HepG2 (cell line): ENCODE results near the gene PIH1D2. TPM values are rescaled to one million over a fixed set of nuclear protein-coding genes. Genes with fewer than 3 reads are reported as not detected.

Experiments
- CBX2 ChIP-seq, 2 experiments: fragments of 200-600 bp in 1 of 2; sonication (generic); formaldehyde crosslinking in 1 of 2; IDR thresholded peaks; 2 replicates each; pipeline versions ENCODE4 v1.7.0 to v1.8.1; 2018 to 2022; ENCODE audit warnings: low read depth in 2 of 2, low read length in 1 of 2, mild to moderate bottlenecking in 1 of 2, missing genetic modification reagents in 1 of 2
- ETV5 ChIP-seq: IDR thresholded peaks from 2 replicates; pipeline ENCODE4 v1.6.1; 2018; ENCODE audit warnings: missing biosample characterization, missing genetic modification reagents, inconsistent platforms, borderline replicate concordance
- SALL2 ChIP-seq: sonication (generic); formaldehyde crosslinking; IDR thresholded peaks from 2 replicates; pipeline ENCODE4 v1.8.1; 2023; ENCODE audit warnings: mild to moderate bottlenecking, missing genetic modification reagents, inconsistent platforms
- TBL1XR1 ChIP-seq: fragments of 150-350 bp; IDR thresholded peaks from 2 replicates; pipeline ENCODE4 v1.6.1; 2014; ENCODE audit warnings: borderline replicate concordance, low read length; ENCODE audit not compliant: partially characterized antibody
- TRIM24 ChIP-seq: sonication (generic); formaldehyde crosslinking; IDR thresholded peaks from 2 replicates; pipeline ENCODE4 v1.8.0; 2022; ENCODE audit warnings: mild to moderate bottlenecking, missing genetic modification reagents
- ZNF34 ChIP-seq: sonication (generic); formaldehyde crosslinking; IDR thresholded peaks from 2 replicates; pipeline ENCODE4 v1.4.0; 2020; ENCODE audit warnings: mild to moderate bottlenecking, missing genetic modification reagents, borderline replicate concordance
- ZNF747 ChIP-seq: sonication (generic); formaldehyde crosslinking; IDR thresholded peaks from 2 replicates; pipeline ENCODE4 v1.8.1; 2023; ENCODE audit warnings: missing genetic modification reagents, mild to moderate bottlenecking, borderline replicate concordance
- polyA plus RNA-seq, 8 experiments: library from polyadenylated mRNA; depleted of rRNA in 3 of 8; stranded (reverse) in 7 of 8; unstranded in 1 of 8; fragments of >200 nt; fragmentation: Illumina TruSeq in 4 of 8; extraction: Trizol in 4 of 8; gene quantifications; 2 replicates each; pipeline versions ENCODE4 v1.2.1 to v1.2.3, GENCODE V29; 2011 to 2016; ENCODE audit warnings: low read depth in 4 of 8, missing spikeins in 1 of 8, mixed read lengths in 1 of 8; ENCODE audit not compliant: insufficient read depth in 1 of 8
- total RNA-seq, 5 experiments: library from RNA; depleted of rRNA; stranded (reverse); fragments of >200 nt; fragmentation: Illumina TruSeq; extraction: Trizol; gene quantifications; 2 replicates each; pipeline ENCODE4 v1.2.3, GENCODE V29; 2016; ENCODE audit warnings: low read depth in 1 of 5
- TF ChIP-seq, protein P1 (sequence below): sonication (generic); formaldehyde crosslinking; IDR thresholded peaks from 2 replicates; pipeline ENCODE4 v1.5.0; 2020; ENCODE audit warnings: mild to moderate bottlenecking, missing genetic modification reagents, borderline replicate concordance
- TF ChIP-seq, protein P2 (sequence below): sonication (generic); formaldehyde crosslinking; IDR thresholded peaks from 2 replicates; pipeline ENCODE4 v1.4.0; 2020; ENCODE audit warnings: mild to moderate bottlenecking, missing genetic modification reagents, borderline replicate concordance
- TF ChIP-seq, protein P3 (sequence below): sonication (generic); formaldehyde crosslinking; IDR thresholded peaks from 2 replicates; pipeline ENCODE4 v1.4.0; 2020; ENCODE audit warnings: missing genetic modification reagents, borderline replicate concordance
- TF ChIP-seq, protein P4 (sequence below): sonication (generic); formaldehyde crosslinking; IDR thresholded peaks from 2 replicates; pipeline ENCODE4 v1.8.1; 2023; ENCODE audit warnings: mild to moderate bottlenecking, missing genetic modification reagents
- TF ChIP-seq, protein P5 (sequence below): sonication (generic); formaldehyde crosslinking; IDR thresholded peaks from 2 replicates; pipeline ENCODE4; 2020; ENCODE audit warnings: missing genetic modification reagents, mild to moderate bottlenecking, borderline replicate concordance

Gene PIH1D2
- total and polyA plus RNA-seq, 2 of the 13 experiments (the other 11 are each of a cell fraction or from before 2014, with no cell fraction given), result 0.49 to 2.7 TPM

DNA sequence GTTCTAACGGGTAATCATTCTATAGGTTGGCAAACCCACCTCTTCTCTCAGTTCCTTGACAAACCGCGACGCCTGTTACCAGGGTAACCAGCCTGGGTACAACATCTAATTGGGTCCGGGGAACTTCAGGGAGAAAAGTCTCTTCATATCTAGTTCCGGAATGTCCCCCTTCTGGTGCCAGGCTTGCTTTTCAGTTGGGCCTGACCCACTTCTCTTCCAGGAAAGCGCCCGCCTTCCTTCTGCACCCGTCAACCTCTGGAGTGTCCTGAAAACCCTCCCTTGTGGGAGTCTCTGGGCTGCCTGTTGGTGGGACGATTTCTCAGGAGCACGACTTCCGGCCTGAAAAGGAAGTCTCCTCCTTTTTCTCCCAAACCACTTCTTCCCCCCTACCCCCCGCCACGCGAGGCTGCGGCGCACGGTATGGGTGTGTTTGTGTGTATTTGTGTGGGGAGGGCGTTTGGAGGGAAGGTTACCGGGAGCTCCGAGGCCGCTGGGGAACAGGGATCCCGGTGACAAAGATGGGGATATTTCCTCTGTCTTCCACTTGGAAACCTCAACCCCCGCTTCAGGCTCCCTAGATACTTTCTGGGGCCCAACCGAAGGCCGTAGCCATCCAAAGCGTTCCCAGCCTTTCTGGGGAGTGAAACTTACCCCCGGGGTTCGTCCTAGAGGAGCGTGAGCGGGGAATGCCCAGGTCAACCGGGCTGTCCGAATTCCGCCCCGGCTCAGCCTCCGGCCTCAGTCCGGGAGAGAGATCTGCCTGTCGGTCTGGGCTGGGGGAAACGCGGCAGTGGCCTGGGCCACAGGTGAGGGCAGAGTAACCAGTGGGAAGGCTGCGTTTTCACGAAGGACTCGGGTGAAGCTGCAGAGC is at the start of gene PIH1D2, which contains the start of gene NKAPD1 (continued):
- TF ChIP-seq, protein P1, sequence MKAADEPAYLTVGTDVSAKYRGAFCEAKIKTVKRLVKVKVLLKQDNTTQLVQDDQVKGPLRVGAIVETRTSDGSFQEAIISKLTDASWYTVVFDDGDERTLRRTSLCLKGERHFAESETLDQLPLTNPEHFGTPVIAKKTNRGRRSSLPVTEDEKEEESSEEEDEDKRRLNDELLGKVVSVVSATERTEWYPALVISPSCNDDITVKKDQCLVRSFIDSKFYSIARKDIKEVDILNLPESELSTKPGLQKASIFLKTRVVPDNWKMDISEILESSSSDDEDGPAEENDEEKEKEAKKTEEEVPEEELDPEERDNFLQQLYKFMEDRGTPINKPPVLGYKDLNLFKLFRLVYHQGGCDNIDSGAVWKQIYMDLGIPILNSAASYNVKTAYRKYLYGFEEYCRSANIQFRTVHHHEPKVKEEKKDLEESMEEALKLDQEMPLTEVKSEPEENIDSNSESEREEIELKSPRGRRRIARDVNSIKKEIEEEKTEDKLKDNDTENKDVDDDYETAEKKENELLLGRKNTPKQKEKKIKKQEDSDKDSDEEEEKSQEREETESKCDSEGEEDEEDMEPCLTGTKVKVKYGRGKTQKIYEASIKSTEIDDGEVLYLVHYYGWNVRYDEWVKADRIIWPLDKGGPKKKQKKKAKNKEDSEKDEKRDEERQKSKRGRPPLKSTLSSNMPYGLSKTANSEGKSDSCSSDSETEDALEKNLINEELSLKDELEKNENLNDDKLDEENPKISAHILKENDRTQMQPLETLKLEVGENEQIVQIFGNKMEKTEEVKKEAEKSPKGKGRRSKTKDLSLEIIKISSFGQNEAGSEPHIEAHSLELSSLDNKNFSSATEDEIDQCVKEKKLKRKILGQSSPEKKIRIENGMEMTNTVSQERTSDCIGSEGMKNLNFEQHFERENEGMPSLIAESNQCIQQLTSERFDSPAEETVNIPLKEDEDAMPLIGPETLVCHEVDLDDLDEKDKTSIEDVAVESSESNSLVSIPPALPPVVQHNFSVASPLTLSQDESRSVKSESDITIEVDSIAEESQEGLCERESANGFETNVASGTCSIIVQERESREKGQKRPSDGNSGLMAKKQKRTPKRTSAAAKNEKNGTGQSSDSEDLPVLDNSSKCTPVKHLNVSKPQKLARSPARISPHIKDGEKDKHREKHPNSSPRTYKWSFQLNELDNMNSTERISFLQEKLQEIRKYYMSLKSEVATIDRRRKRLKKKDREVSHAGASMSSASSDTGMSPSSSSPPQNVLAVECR, result peak; percentile 92
- TF ChIP-seq, protein P2, sequence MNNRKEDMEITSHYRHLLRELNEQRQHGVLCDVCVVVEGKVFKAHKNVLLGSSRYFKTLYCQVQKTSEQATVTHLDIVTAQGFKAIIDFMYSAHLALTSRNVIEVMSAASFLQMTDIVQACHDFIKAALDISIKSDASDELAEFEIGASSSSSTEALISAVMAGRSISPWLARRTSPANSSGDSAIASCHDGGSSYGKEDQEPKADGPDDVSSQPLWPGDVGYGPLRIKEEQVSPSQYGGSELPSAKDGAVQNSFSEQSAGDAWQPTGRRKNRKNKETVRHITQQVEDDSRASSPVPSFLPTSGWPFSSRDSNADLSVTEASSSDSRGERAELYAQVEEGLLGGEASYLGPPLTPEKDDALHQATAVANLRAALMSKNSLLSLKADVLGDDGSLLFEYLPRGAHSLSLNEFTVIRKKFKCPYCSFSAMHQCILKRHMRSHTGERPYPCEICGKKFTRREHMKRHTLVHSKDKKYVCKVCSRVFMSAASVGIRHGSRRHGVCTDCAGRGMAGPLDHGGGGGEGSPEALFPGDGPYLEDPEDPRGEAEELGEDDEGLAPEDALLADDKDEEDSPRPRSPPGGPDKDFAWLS, result no peak
- TF ChIP-seq ZNF34 (CRISPR knock-in tag) (no peak), TBL1XR1 (no peak), ETV5 (CRISPR knock-in tag) (no peak; the same call in 1 of the 2 replicates), SALL2 (CRISPR knock-in tag) (no peak), TRIM24 (CRISPR knock-in tag) (no peak), ZNF747 (CRISPR knock-in tag) (0 out of 2 replicates have a peak, but pooled peaks have one; percentile 48), CBX2 (IDR thresholded peaks at IDR 0.05; ENCODE audit: low read depth, low read length) (no peak), CBX2 (CRISPR knock-in tag; IDR thresholded peaks at IDR 0.05; ENCODE audit: low read depth) (no peak)
- TF ChIP-seq, protein P3, sequence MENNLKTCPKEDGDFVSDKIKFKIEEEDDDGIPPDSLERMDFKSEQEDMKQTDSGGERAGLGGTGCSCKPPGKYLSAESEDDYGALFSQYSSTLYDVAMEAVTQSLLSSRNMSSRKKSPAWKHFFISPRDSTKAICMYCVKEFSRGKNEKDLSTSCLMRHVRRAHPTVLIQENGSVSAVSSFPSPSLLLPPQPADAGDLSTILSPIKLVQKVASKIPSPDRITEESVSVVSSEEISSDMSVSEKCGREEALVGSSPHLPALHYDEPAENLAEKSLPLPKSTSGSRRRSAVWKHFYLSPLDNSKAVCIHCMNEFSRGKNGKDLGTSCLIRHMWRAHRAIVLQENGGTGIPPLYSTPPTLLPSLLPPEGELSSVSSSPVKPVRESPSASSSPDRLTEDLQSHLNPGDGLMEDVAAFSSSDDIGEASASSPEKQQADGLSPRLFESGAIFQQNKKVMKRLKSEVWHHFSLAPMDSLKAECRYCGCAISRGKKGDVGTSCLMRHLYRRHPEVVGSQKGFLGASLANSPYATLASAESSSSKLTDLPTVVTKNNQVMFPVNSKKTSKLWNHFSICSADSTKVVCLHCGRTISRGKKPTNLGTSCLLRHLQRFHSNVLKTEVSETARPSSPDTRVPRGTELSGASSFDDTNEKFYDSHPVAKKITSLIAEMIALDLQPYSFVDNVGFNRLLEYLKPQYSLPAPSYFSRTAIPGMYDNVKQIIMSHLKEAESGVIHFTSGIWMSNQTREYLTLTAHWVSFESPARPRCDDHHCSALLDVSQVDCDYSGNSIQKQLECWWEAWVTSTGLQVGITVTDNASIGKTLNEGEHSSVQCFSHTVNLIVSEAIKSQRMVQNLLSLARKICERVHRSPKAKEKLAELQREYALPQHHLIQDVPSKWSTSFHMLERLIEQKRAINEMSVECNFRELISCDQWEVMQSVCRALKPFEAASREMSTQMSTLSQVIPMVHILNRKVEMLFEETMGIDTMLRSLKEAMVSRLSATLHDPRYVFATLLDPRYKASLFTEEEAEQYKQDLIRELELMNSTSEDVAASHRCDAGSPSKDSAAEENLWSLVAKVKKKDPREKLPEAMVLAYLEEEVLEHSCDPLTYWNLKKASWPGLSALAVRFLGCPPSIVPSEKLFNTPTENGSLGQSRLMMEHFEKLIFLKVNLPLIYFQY, result peak; percentile 79; the same call in 1 of the 2 replicates
- TF ChIP-seq, protein P4, sequence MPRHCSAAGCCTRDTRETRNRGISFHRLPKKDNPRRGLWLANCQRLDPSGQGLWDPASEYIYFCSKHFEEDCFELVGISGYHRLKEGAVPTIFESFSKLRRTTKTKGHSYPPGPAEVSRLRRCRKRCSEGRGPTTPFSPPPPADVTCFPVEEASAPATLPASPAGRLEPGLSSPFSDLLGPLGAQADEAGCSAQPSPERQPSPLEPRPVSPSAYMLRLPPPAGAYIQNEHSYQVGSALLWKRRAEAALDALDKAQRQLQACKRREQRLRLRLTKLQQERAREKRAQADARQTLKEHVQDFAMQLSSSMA (CRISPR knock-in tag), result no peak
- TF ChIP-seq, protein P5, sequence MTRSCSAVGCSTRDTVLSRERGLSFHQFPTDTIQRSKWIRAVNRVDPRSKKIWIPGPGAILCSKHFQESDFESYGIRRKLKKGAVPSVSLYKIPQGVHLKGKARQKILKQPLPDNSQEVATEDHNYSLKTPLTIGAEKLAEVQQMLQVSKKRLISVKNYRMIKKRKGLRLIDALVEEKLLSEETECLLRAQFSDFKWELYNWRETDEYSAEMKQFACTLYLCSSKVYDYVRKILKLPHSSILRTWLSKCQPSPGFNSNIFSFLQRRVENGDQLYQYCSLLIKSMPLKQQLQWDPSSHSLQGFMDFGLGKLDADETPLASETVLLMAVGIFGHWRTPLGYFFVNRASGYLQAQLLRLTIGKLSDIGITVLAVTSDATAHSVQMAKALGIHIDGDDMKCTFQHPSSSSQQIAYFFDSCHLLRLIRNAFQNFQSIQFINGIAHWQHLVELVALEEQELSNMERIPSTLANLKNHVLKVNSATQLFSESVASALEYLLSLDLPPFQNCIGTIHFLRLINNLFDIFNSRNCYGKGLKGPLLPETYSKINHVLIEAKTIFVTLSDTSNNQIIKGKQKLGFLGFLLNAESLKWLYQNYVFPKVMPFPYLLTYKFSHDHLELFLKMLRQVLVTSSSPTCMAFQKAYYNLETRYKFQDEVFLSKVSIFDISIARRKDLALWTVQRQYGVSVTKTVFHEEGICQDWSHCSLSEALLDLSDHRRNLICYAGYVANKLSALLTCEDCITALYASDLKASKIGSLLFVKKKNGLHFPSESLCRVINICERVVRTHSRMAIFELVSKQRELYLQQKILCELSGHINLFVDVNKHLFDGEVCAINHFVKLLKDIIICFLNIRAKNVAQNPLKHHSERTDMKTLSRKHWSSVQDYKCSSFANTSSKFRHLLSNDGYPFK (CRISPR knock-in tag), result peak; percentile 62; the same call in 1 of the 2 replicates
